SK-N-SH (cell line): ENCODE data around the gene WSCD1. TPM values are rescaled to one million over a fixed set of nuclear protein-coding genes. Genes with fewer than 3 reads are reported as not detected.

Source experiments
- CTCF ChIA-PET: fragments of 300-600, 350-600 bp; formaldehyde crosslinking; extraction: SDS; loops from one replicate; lab custom pipeline; 2021; lab: Yijun Ruan, JAX
- POLR2A ChIA-PET: fragments of 350-600 bp; sonication (Branson Sonifier 250); formaldehyde crosslinking; extraction: SDS; loops from one replicate; lab custom pipeline; 2020; ENCODE audit warnings: antibody characterized with exemption, inconsistent platforms; lab: Yijun Ruan, JAX
- DNase-seq: peaks from one replicate; pipeline ENCODE4 v3.0.0; 2012
- H2AFZ ChIP-seq: fragments of 200-600 bp; sonication (generic); 2 replicates; pipeline ENCODE4 v1.8.1; 2016; ENCODE audit warnings: antibody characterized with exemption, mild to moderate bottlenecking, low read depth
- H3F3A ChIP-seq: fragments of 200-600 bp; sonication (generic); replicated peaks from 2 replicates; pipeline ENCODE3; 2016; ENCODE audit warnings: antibody characterized with exemption, mild to moderate bottlenecking; ENCODE audit not compliant: insufficient read depth
- H3K27ac ChIP-seq, 2 experiments: fragments of 200-500 bp in 1 of 2; fragments of 200-600 bp in 1 of 2; sonication (Bioruptor generic) in 1 of 2; sonication (generic), shearing (Covaris generic) in 1 of 2; 2 replicates each; pipeline versions ENCODE4 v1.5.1 to v1.6.1; 2014 to 2016; ENCODE audit warnings: low read depth in 2 of 2, inconsistent platforms in 1 of 2, low read length in 1 of 2, mild to moderate bottlenecking in 1 of 2, mixed read lengths in 1 of 2
- H3K27me3 ChIP-seq: fragments of 200-600 bp; sonication (generic), shearing (Covaris generic); 2 replicates; pipeline ENCODE4 v1.6.1; 2016; ENCODE audit warnings: mixed run types; ENCODE audit not compliant: insufficient read depth
- H3K36me3 ChIP-seq, 2 experiments: fragments of 200-500 bp in 1 of 2; fragments of 200-600 bp in 1 of 2; sonication (Bioruptor generic) in 1 of 2; sonication (generic) in 1 of 2; replicated peaks in 1 of 2; 2 replicates each; pipeline versions ENCODE3 to v1.5.1; 2014 to 2016; ENCODE audit warnings: low read length in 1 of 2, mild to moderate bottlenecking in 1 of 2; ENCODE audit not compliant: insufficient read depth in 2 of 2, control insufficient read depth in 1 of 2
- H3K4me1 ChIP-seq, 2 experiments: fragments of 200-500 bp in 1 of 2; fragments of 200-600 bp in 1 of 2; sonication (Bioruptor generic) in 1 of 2; sonication (generic), shearing (Covaris generic) in 1 of 2; 2 replicates each; pipeline versions ENCODE4 v1.5.1 to v1.6.1; 2014 to 2016; ENCODE audit warnings: low read depth in 1 of 2, low read length in 1 of 2, mixed run types in 1 of 2; ENCODE audit not compliant: insufficient read depth in 2 of 2, control insufficient read depth in 1 of 2
- H3K4me2 ChIP-seq: fragments of 200-600 bp; sonication (generic), shearing (Covaris generic); 2 replicates; pipeline ENCODE4 v1.6.1; 2017; ENCODE audit warnings: mixed run types
- H3K4me3 ChIP-seq, 2 experiments: fragments of 200-500 bp in 1 of 2; fragments of 200-600 bp in 1 of 2; sonication (Bioruptor generic) in 1 of 2; sonication (generic), shearing (Covaris generic) in 1 of 2; 2 replicates each; pipeline versions ENCODE4 v1.5.1 to v1.8.1; 2014 to 2016; ENCODE audit warnings: low read depth in 2 of 2, inconsistent platforms in 1 of 2, low read length in 1 of 2, mild to moderate bottlenecking in 1 of 2, mixed read lengths in 1 of 2, moderate library complexity in 1 of 2
- H3K79me2 ChIP-seq: fragments of 200-600 bp; sonication (generic); 2 replicates; pipeline ENCODE4 v1.8.1; 2017; ENCODE audit warnings: mild to moderate bottlenecking; ENCODE audit not compliant: insufficient read depth
- H3K9ac ChIP-seq: fragments of 200-600 bp; sonication (generic); 2 replicates; pipeline ENCODE4 v1.6.1; 2017; ENCODE audit warnings: mixed run types
- H3K9me2 ChIP-seq: fragments of 200-600 bp; sonication (generic); 2 replicates; pipeline ENCODE4 v1.6.1; 2017; ENCODE audit warnings: mixed run types
- H3K9me3 ChIP-seq: fragments of 200-600 bp; sonication (generic); 2 replicates; pipeline ENCODE4 v1.6.1; 2017; ENCODE audit warnings: mixed run types, mild to moderate bottlenecking, moderate library complexity
- H4K20me1 ChIP-seq: fragments of 200-600 bp; sonication (generic); 2 replicates; pipeline ENCODE4 v1.6.1; 2017; ENCODE audit warnings: mild to moderate bottlenecking, mixed run types; ENCODE audit not compliant: insufficient read depth
- CHD2 ChIP-seq: fragments of 150-350 bp; IDR thresholded peaks from 2 replicates; pipeline ENCODE4 v1.6.1; 2018; ENCODE audit warnings: low read length; ENCODE audit not compliant: partially characterized antibody
- FOSL2 ChIP-seq: IDR thresholded peaks from 2 replicates; pipeline ENCODE4 v1.4.0; 2012; ENCODE audit warnings: low read depth, mild to moderate bottlenecking, moderate library complexity, borderline replicate concordance
- FOXJ3 ChIP-seq: sonication (generic); formaldehyde crosslinking; IDR thresholded peaks from 2 replicates; pipeline ENCODE4 v1.5.1; 2020; ENCODE audit warnings: mild to moderate bottlenecking, missing genetic modification reagents
- FOXM1 ChIP-seq: IDR thresholded peaks from 2 replicates; pipeline ENCODE4 v1.4.0; 2012; ENCODE audit warnings: low read depth, mild to moderate bottlenecking
- GATA2 ChIP-seq: sonication (generic); formaldehyde crosslinking; IDR thresholded peaks from 2 replicates; pipeline ENCODE4 v1.5.0; 2020; ENCODE audit warnings: mild to moderate bottlenecking, missing genetic modification reagents
- MEF2A ChIP-seq: IDR thresholded peaks from 2 replicates; pipeline ENCODE4 v1.4.0; 2012; ENCODE audit warnings: low read depth, borderline replicate concordance
- MXI1 ChIP-seq: IDR thresholded peaks from 2 replicates; pipeline ENCODE4 v1.6.1; 2012; ENCODE audit warnings: mild to moderate bottlenecking, low read depth, low read length, improper control_type of control experiment
- NFIC ChIP-seq: IDR thresholded peaks from 2 replicates; pipeline ENCODE4 v1.4.0; 2012; ENCODE audit warnings: borderline replicate concordance
- NRF1 ChIP-seq: IDR thresholded peaks from 2 replicates; pipeline ENCODE4 v1.6.1; 2012; ENCODE audit warnings: low read depth, mild to moderate bottlenecking, low read length
- POLR2AphosphoS5 ChIP-seq: IDR thresholded peaks from 2 replicates; pipeline ENCODE4 v1.6.1; 2012; ENCODE audit warnings: low read depth, low read length
- RAD21 ChIP-seq: IDR thresholded peaks from 2 replicates; pipeline ENCODE4 v1.6.1; 2012; ENCODE audit warnings: mild to moderate bottlenecking, low read length
- RFX5 ChIP-seq: IDR thresholded peaks from 2 replicates; pipeline ENCODE4 v1.6.1; 2012; ENCODE audit warnings: mild to moderate bottlenecking, improper control_type of control experiment, low read length
- TCF12 ChIP-seq: IDR thresholded peaks from 2 replicates; pipeline ENCODE4 v1.4.0; 2012
- YY1 ChIP-seq: IDR thresholded peaks from 2 replicates; pipeline ENCODE4 v1.4.0; 2012; ENCODE audit warnings: low read depth, mild to moderate bottlenecking
- WGBS: methylation state at CpG from one replicate; pipeline ENCODE4 v1.1.6; 2017; ENCODE audit warnings: low lambda C conversion rate; 5-methylcytosine and 5-hydroxymethylcytosine counted together
- polyA plus RNA-seq, 3 experiments: library from polyadenylated mRNA; depleted of rRNA; stranded (reverse); fragments of >200 nt; gene quantifications; 2 replicates each; pipeline ENCODE4 v1.2.3, GENCODE V29; 2012
- TF ChIP-seq, protein P1 (sequence below): IDR thresholded peaks from 2 replicates; pipeline ENCODE4 v1.4.0; 2012; ENCODE audit warnings: low read depth, borderline replicate concordance
- TF ChIP-seq, protein P2 (sequence below): IDR thresholded peaks from 2 replicates; pipeline ENCODE4; 2012
- TF ChIP-seq, protein P3 (sequence below): IDR thresholded peaks from 2 replicates; pipeline ENCODE4 v1.6.1; 2012; ENCODE audit warnings: mild to moderate bottlenecking, low read depth, low read length, moderate library complexity
- TF ChIP-seq, protein P4 (sequence below): fragments of 200-600 bp; sonication (generic); IDR thresholded peaks from 2 replicates; pipeline ENCODE4 v1.6.1; 2017; ENCODE audit warnings: antibody characterized with exemption, mild to moderate bottlenecking, moderate library complexity
- TF ChIP-seq, protein P5 (sequence below): IDR thresholded peaks from 2 replicates; pipeline ENCODE4 v1.4.0; 2012; ENCODE audit warnings: low read depth, borderline replicate concordance
- TF ChIP-seq, protein P6 (sequence below): fragments of 150-350 bp; IDR thresholded peaks from 2 replicates; pipeline ENCODE4 v1.6.1; 2017; ENCODE audit warnings: antibody characterized with exemption, low read length, low read depth, borderline replicate concordance

The WSCD1 gene
- polyA plus RNA-seq, 1 of the 3 experiments (the other 2 are of a cell fraction), result 0.03 TPM

DNA sequence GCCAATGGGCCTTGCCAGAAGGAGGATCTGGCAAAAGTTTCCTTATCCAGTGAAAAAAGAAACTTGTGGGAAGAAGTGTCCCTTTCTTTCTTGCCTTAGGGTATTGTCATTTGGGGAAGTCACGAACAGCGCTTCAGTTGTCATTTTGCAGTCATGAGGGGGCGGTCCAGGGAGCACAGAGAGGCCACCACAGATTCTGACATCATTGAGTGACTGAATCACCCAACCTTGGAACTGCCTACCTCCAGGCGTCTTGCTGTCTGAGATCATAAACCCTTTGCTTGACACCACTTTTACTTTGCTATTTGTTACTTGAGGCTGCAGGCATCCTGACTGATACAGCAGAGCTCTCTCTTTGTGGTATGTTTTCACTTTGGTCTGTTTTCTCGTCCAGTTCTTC is 3.1 kb upstream of the WSCD1 start (continued):
- TF ChIP-seq FOSL2, result no peak
- TF ChIP-seq RAD21, result no peak

DNA sequence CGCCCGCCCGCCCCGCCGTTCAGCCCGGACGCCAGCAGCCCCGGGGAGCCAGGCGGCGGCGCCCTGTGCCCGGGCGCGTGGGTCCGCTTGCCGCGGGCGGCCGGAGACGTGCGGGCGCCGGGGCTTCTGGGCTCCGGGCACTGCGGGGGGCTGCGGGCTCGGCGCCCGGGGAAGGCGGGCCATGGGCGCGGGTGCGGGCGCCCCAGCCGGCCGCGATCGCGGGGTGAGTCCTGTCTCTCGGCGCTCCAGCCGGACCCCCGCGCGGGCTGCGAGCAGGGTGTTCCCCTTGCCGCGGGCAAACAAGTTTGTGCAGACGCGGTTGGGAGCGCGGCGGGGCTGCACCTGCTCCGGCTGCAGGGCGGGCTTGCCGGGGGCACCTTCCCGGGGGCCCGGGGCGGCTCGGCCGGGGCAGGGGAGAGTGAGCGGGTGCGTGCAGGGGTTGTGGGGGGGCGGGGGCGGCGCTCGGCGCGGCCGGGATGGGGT is 292 bp downstream of the WSCD1 start:
- H3K36me3 ChIP-seq, result no peaks in the 10 kb centered on the region
- H3K4me3 ChIP-seq, result peak overlapping the region in 1 of 2 experiments; percentile 45; a peak in 2 of 4 replicates
- no peaks in the 10 kb centered on the region for H3K9me3 ChIP-seq
- no peak overlapping the region for H2AFZ ChIP-seq
- H3K9me2 ChIP-seq, result no peaks in the 10 kb centered on the region
- no peak for DNase-seq
- H3K27me3 ChIP-seq, result peaks cover 51% of the 10 kb centered on the region
- 0% methylated on average over 4 of the region's 70 CpGs for WGBS
- H3F3A ChIP-seq, result no peaks in the 10 kb centered on the region
- no peak overlapping the region for H3K9ac ChIP-seq
- H3K4me2 ChIP-seq, result no peak overlapping the region
- peaks cover 0 to 2% of the 10 kb centered on the region in 2 experiments; a peak in 1 of 4 replicates for H3K4me1 ChIP-seq
- no peak overlapping the region for H3K27ac ChIP-seq
- no peak for TF ChIP-seq POLR2AphosphoS5
- TF ChIP-seq, protein P1, sequence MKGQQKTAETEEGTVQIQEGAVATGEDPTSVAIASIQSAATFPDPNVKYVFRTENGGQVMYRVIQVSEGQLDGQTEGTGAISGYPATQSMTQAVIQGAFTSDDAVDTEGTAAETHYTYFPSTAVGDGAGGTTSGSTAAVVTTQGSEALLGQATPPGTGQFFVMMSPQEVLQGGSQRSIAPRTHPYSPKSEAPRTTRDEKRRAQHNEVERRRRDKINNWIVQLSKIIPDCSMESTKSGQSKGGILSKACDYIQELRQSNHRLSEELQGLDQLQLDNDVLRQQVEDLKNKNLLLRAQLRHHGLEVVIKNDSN, result no peak
- TF ChIP-seq CHD2, result no peak
- no peak for TF ChIP-seq FOXJ3 (CRISPR knock-in tag)
- TF ChIP-seq RFX5, result no peak
- TF ChIP-seq NFIC, result no peak
- TF ChIP-seq, protein P2, sequence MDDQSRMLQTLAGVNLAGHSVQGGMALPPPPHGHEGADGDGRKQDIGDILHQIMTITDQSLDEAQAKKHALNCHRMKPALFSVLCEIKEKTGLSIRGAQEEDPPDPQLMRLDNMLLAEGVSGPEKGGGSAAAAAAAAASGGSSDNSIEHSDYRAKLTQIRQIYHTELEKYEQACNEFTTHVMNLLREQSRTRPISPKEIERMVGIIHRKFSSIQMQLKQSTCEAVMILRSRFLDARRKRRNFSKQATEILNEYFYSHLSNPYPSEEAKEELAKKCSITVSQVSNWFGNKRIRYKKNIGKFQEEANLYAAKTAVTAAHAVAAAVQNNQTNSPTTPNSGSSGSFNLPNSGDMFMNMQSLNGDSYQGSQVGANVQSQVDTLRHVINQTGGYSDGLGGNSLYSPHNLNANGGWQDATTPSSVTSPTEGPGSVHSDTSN, result no peak
- TF ChIP-seq, protein P3, sequence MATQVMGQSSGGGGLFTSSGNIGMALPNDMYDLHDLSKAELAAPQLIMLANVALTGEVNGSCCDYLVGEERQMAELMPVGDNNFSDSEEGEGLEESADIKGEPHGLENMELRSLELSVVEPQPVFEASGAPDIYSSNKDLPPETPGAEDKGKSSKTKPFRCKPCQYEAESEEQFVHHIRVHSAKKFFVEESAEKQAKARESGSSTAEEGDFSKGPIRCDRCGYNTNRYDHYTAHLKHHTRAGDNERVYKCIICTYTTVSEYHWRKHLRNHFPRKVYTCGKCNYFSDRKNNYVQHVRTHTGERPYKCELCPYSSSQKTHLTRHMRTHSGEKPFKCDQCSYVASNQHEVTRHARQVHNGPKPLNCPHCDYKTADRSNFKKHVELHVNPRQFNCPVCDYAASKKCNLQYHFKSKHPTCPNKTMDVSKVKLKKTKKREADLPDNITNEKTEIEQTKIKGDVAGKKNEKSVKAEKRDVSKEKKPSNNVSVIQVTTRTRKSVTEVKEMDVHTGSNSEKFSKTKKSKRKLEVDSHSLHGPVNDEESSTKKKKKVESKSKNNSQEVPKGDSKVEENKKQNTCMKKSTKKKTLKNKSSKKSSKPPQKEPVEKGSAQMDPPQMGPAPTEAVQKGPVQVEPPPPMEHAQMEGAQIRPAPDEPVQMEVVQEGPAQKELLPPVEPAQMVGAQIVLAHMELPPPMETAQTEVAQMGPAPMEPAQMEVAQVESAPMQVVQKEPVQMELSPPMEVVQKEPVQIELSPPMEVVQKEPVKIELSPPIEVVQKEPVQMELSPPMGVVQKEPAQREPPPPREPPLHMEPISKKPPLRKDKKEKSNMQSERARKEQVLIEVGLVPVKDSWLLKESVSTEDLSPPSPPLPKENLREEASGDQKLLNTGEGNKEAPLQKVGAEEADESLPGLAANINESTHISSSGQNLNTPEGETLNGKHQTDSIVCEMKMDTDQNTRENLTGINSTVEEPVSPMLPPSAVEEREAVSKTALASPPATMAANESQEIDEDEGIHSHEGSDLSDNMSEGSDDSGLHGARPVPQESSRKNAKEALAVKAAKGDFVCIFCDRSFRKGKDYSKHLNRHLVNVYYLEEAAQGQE, result no peak
- TF ChIP-seq, protein P4, sequence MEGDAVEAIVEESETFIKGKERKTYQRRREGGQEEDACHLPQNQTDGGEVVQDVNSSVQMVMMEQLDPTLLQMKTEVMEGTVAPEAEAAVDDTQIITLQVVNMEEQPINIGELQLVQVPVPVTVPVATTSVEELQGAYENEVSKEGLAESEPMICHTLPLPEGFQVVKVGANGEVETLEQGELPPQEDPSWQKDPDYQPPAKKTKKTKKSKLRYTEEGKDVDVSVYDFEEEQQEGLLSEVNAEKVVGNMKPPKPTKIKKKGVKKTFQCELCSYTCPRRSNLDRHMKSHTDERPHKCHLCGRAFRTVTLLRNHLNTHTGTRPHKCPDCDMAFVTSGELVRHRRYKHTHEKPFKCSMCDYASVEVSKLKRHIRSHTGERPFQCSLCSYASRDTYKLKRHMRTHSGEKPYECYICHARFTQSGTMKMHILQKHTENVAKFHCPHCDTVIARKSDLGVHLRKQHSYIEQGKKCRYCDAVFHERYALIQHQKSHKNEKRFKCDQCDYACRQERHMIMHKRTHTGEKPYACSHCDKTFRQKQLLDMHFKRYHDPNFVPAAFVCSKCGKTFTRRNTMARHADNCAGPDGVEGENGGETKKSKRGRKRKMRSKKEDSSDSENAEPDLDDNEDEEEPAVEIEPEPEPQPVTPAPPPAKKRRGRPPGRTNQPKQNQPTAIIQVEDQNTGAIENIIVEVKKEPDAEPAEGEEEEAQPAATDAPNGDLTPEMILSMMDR, result no peak
- TF ChIP-seq NRF1, result no peak
- no peak for TF ChIP-seq YY1
- TF ChIP-seq MEF2A, result no peak
- TF ChIP-seq, protein P5, sequence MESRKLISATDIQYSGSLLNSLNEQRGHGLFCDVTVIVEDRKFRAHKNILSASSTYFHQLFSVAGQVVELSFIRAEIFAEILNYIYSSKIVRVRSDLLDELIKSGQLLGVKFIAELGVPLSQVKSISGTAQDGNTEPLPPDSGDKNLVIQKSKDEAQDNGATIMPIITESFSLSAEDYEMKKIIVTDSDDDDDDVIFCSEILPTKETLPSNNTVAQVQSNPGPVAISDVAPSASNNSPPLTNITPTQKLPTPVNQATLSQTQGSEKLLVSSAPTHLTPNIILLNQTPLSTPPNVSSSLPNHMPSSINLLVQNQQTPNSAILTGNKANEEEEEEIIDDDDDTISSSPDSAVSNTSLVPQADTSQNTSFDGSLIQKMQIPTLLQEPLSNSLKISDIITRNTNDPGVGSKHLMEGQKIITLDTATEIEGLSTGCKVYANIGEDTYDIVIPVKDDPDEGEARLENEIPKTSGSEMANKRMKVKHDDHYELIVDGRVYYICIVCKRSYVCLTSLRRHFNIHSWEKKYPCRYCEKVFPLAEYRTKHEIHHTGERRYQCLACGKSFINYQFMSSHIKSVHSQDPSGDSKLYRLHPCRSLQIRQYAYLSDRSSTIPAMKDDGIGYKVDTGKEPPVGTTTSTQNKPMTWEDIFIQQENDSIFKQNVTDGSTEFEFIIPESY, result no peak
- TF ChIP-seq, protein P6, sequence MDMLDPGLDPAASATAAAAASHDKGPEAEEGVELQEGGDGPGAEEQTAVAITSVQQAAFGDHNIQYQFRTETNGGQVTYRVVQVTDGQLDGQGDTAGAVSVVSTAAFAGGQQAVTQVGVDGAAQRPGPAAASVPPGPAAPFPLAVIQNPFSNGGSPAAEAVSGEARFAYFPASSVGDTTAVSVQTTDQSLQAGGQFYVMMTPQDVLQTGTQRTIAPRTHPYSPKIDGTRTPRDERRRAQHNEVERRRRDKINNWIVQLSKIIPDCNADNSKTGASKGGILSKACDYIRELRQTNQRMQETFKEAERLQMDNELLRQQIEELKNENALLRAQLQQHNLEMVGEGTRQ, result no peak
- no peak for TF ChIP-seq TCF12
- TF ChIP-seq MXI1, result no peak
- no peak for TF ChIP-seq FOXM1
- TF ChIP-seq GATA2 (CRISPR knock-in tag), result no peak
- TF ChIP-seq RAD21, result no peak
- TF ChIP-seq, all 33 proteins: peak for 0
- no peaks in the 10 kb centered on the region for H3K79me2 ChIP-seq
- ChIA-PET POLR2A (no interaction called here), CTCF (no interaction called here)
- H4K20me1 ChIP-seq, result no peaks in the 10 kb centered on the region
